Stimulated activated CD4-positive, alpha-beta T cell treated with anti-CD3 and anti-CD28 coated beads, Interleukin-2, amount 100 ng/mL, for 4 hours (primary cell): ENCODE measurements around the gene FDPS.
"Not testable (repeated sequence)": the region's sequence is repeated elsewhere in the genome, so short reads cannot be mapped to it uniquely, and the experiment has no call there.

Experiments
- DNase-seq: peaks from one replicate; pipeline ENCODE4 v3.0.0-alpha.2; 2020; ENCODE audit warnings: low read depth

FDPS gene

DNA sequence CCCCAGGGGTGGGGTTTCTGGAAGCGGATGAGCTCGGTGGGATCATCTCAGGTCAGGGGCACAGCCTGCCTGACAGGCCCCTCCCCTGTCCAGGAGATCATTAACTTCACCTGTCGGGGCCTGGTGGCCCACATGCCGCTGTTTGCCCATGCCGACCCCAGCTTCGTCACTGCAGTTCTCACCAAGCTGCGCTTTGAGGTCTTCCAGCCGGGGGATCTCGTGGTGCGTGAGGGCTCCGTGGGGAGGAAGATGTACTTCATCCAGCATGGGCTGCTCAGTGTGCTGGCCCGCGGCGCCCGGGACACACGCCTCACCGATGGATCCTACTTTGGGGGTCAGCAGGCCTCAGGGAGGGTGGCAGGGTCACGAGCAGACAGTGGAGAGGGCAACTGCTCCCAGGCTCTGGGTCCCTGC, 23.0 kb upstream of the FDPS start:
- DNase-seq: no peak

GRCh38 chr1:155286544-155286943, 22.1 kb upstream of the FDPS start:
- DNase-seq: no peak

GRCh38 chr1:155287987-155288543, 20.6 kb upstream of the FDPS start:
- DNase-seq: no peak

DNA sequence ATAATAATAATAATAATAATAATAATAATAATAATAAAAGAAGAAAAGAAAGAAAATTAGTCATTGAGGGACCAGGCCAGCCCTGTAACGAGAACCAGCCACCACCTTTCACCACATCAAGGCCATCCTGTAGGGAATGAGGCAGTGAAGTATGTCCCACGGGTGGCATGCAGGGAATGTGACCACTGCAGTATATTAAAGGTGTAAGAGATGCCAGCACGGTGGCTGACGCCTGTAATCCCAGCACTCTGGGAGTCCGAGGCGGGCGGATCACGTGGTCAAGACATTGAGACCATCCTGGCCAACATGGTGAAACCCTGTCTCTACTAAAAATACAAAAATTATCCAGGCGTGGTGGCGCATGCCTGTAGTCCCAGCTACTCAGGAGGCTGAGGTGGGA, 17.7 kb upstream of the FDPS start:
- DNase-seq: not testable (repeated sequence)

DNA sequence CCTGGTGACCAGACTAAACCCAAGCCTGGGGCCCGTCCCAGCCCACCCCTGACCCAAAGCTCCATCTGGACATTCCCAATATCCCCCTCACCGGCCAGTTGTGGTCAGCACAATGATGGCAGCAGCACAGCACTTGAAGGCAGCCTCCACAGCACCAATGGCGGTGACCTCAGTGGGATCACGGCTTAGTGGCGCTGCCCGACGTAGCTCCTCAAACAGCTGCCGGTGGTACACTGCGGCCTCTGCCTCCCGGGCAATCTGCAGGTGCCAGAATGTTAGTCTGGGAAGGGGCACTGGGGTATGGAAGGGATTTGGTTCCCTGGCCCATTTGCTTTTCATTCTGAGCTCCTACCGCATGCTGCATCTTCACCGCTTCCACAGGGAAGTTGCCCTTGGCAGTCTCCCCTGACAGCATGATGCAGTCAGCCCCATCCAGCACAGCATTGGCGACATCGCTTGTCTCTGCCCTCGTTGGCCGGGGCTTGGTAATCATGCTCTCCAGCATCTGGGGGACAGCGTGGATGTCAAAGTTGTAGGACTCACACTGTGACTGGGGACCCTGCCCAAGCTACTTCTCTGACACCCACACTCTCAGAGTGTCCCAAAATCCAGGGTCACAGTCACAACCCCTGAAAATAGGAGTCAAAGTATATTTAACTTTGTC, 15.4 kb upstream of the FDPS start:
- no peak for DNase-seq

DNA sequence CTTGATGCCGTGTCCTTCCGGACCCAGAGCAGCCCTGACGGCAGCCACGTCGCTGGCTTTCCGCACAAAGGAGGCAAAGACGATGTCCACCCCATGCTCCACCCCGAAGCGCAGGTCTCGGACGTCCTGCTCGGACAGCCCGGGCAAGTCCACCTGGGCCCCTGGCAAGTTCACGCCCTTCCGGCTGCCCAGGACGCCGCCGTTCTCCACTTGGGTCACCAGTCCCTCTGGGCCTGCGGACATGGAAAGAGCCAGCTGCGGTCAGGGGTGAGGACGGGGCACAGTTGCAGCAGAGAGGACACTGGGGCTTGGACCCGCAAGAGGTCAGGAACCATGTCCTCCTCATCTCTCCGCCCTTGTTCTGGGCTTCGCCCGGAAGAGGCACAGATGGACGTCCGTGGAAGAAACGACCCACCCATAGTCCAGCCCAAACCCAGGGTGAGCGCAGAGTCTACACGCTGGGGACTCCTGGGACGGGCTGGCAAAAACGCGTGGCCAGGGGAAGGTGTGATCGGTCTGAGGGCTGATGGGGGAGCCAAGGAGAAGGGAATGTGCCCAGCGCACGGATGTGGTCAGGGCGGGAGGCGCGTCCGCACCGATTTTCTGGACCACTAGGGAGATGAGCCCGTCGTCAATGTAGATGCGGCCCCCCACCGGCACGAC, 14.0 kb upstream of the FDPS start:
- no peak for DNase-seq

DNA sequence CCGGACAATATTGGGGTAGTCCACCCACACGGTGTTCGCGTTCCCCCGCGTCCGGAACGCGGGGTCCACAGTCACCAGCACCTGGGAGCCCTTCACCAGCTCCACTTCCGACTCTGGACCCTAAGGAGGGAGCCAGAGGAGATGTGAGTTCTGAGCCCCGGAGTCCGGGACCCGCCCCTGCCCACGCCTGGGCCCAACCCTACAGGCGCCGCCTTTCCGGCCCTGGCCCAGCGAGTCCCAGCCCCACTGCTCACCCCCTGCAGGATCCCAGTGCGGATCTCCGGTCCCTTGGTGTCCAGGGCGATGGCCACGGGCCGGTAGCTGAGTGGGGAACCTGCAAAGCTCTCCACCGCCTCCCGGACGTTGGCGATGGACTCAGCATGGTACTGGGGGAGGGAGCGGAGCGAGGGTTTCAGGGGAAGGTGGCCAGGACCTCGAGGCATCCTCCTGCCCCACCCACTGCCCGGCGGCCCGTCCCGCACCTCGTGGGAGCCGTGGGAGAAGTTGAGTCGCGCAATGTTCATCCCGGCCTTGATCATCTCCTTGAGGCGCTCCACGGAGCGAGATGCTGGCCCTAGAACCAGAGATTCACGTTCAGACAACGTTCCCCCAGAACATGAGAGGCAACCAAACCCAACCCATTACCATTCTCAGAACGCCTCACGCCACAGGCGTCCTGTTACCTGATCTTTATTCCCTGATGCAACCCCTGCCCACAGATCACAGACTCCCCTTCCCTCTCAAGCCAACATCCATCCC, 13.3 kb upstream of the FDPS start:
- no peak for DNase-seq

DNA sequence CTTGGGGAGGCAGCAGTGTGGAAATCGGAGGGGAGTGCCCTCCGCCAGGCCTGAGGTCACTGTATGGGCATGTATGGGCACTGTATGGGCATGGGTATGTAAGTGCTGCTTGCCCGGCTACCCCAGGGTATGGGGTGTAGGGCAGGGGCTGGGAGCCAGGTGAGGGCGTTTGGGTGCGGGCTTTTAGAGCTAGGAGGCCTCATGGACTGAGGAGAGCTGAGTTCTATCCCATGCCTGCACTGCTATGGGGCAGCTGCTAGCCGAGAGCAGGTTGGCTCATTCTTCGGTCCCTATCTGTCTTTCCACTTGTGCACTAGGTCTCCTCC, 12.8 kb upstream of the FDPS start:
- no peak for DNase-seq

DNA sequence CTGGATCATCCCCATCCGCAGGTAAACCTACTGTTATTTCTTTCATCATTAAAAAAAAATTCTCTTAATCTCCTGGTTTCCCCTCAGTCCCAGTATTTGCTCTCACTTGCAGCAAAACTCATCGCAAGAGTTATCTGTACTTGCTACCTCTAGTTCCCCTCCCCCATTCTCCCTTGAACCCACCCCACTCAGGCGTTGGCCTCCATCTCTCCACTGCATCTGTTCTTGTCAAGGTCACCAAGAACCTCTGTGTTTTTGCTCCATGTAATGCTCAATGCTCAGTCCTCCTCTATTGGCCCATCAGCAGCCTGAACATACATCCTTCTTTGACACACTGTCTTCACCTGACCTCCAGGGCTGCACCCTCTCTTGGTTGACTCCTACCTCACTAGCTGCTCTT, 12.0 kb upstream of the FDPS start:
- no peak for DNase-seq

DNA sequence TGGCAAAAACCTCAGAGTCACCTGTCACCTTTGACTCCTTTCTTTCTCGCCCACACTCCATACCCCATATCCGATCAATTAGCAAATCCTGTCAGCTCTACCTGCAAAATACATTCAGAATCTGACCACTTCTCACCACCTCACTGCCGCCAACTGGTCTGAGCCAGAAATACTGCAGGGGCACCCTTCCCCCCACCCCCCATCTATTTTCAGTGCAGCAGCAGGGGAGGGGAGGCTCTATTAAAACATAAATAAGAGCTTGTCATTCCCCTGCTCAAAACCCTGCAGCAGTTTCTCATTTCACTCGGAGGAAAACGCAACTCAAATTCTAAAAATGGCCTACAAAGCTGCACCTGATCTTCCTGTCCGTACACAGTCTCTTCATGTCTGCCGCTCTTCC, 11.3 kb upstream of the FDPS start:
- no peak for DNase-seq

- DNase-seq: no peak
Measured at GRCh38 chr1:155300024-155300423, 8.6 kb upstream of the FDPS start.

GRCh38 chr1:155300553-155301329, 7.9 kb upstream of the FDPS start:
- no peak for DNase-seq

GRCh38 chr1:155301342-155301841, 7.3 kb upstream of the FDPS start, which contains the start of gene PKLR:
Gene PKLR, minus strand, starts transcription at chr1:155301438. Its CDS starts 43 bp downstream, at chr1:155301395.
- no peak for DNase-seq

DNA sequence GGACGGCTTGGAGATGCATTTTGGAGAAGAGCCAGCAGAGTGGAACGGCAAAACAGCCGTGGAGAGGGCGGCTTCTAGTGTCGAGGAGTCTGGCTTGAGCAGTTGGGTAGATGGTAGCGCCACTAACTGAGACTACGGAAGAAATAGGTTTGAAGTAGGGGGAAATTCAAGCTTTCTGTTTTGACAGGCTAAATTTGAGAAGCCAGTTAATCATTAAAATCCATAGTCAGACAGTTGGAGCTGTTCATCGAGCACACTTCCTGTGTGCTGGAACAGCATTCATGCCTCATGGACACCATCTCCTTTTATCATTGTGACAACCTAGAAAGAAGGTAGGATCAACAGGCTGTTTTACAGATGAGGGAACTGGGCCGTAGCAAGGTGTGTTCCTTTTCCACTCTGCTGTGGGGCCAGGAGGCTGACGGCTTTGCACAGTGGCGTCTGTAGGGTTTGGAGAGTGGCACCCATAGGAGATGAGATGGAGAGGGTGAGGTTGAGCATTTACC, 4.1 kb upstream of the FDPS start:
- DNase-seq: no peak

DNA sequence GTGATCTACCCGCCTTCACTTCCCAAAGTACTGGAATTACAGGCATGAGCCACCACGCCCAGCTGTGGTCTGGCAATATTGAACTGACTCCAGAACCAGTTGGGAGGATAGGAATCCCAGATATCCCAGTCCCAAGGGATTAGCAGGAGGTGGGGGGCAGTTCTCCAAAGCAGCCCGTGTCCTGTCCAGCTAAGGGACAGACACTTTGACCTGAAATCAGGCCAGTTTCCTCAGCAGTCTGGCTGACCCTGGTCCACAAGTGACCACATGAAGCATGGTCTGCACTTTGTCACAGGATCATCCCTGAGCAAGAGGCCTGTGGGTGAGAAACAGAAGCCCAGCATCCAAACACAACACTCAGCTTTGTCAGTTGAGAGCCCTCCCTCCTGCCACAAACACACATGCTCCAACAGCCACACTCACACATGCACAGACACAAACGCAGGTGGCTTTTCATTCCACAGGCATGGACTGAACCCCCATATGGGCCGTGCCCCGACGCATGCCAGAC, 2.7 kb upstream of the FDPS start:
- DNase-seq: no peak

DNA sequence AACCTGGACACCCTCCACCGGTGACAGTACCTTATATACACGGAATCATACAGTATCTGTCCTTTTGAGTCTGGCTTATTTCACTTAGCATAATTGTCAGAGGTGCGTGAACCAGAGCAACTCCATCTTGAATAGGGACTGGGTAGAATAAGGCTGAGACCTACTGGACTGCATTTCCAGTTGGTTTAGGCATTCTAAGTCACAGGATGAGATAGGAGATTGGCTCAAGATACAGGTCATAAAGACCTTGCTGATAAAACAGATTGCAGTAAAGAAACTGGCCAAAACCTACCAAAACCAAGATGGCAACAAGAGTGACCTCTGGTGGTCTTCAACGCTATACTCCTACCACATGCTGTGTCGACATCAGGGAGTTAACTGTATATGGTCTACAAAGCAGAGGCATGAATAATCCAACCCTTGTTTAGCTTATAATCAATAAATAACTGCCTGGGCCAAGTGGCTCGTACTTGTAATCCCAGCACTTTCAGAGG, 1.4 kb upstream of the FDPS start:
- no peak for DNase-seq

GRCh38 chr1:155309423-155310021, 856 bp downstream of the FDPS start:
- DNase-seq: no peak

GRCh38 chr1:155313261-155313660, 4.6 kb downstream of the FDPS start:
- no peak for DNase-seq

DNA sequence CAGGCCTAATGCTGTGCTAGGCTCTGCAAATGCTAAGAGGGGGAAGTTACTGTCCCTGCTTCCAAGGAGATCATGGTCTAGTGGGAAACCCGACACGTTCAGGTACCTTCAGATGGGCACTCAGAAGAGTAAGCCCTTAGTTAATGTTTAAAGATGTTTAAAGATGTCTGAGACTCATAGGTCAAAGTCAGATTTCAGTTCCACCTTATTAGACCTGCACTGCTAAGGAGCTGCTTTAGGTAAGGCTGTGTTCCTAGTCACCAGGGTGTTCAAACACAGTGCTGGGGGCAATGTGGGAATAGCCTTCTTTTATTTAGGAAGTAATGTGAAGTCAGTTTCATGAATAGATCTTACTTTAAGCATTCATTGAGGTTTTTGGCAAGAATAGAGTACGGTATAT, 8.3 kb downstream of the FDPS start:
- no peak for DNase-seq

DNA sequence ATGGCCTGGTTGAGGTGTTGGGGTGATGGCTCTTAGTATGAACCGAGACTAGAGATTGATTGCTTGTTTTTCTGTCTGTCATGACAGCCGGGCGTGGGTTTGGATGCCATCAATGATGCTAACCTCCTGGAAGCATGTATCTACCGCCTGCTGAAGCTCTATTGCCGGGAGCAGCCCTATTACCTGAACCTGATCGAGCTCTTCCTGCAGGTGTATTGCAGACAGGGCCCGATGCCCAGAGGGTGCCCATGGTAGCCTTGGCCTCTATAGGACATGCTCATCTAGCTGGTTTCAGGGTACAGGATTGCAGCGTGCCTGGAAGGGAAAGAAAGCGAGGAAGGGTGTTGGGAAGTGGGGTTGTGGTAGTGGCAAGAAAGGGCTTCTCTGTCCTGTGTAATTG, 9.4 kb downstream of the FDPS start:
- DNase-seq: no peak

- DNase-seq: no peak
Measured at GRCh38 chr1:155319536-155319935, 10.9 kb downstream of the FDPS start.
